Measurements from ENCODE around the gene ZNF616.

- TF ChIP-seq, protein P1, sequence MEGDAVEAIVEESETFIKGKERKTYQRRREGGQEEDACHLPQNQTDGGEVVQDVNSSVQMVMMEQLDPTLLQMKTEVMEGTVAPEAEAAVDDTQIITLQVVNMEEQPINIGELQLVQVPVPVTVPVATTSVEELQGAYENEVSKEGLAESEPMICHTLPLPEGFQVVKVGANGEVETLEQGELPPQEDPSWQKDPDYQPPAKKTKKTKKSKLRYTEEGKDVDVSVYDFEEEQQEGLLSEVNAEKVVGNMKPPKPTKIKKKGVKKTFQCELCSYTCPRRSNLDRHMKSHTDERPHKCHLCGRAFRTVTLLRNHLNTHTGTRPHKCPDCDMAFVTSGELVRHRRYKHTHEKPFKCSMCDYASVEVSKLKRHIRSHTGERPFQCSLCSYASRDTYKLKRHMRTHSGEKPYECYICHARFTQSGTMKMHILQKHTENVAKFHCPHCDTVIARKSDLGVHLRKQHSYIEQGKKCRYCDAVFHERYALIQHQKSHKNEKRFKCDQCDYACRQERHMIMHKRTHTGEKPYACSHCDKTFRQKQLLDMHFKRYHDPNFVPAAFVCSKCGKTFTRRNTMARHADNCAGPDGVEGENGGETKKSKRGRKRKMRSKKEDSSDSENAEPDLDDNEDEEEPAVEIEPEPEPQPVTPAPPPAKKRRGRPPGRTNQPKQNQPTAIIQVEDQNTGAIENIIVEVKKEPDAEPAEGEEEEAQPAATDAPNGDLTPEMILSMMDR (IDR thresholded peaks at IDR 0.05; ENCODE audit: borderline replicate concordance, extremely low read depth, low read length, poor library complexity, severe bottlenecking): no peak
- TF ChIP-seq EZH2 (IDR thresholded peaks at IDR 0.05; ENCODE audit: borderline replicate concordance, low read depth, low read length, severe bottlenecking): no peak
Measured at GRCh38 chr19:52112624-52113023, 27.1 kb downstream of the ZNF616 start.
